Iris pigment epithelial cell (primary cell): ENCODE results near the gene STX18.
A peak's percentile ranks its signal among the peaks of the same experiment; 100 is the strongest.

Source experiments
- DNase-seq: peaks from one replicate; pipeline ENCODE4 v3.0.0-alpha.2; 2011; ENCODE audit warnings: low read depth

Gene STX18

GRCh38 chr4:4397441-4397819, 144.4 kb downstream of the STX18 start:
- no peak for DNase-seq

- DNase-seq, result peak; percentile 53
These were observed 145.0 kb downstream of the STX18 start for GRCh38 chr4:4396628-4397440.

DNA sequence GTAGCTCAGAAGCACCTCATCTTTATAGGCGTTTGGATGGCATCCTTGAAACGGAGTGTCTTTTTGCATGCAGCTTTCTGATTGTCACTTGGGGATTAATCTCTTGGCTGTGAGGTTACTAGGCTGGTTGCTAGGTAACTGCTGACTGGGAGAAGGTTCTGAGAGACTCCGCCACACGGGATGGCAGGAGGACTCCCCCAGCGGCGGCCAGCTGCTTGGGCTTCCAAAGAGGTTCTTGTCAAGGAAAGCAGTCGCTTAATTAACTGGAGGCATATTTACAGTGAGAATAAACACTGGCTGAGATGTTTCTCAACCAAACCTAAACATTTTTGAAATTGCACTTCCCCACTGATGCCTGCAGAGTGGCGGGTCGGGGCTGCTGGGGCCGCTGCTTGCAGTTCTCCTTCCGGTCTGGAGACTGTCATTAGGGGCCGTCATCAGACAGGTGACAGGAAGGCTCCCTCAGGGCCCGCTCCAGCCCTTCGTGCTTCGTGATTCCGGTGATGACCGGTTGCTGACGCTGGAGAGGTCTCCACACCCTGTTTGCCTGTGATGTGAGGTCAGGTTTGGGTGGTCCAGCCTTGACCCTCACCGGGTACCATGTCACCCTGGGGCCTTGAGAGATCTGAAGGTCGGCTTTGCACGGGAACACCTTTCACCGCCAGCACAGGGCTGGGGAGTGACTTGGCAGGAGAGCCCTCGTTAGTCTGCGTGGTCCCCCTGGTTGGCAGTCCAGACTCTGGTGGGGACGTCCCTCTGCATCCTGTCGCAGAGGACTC, 145.8 kb downstream of the STX18 start:
- DNase-seq, result peak; percentile 19

DNA sequence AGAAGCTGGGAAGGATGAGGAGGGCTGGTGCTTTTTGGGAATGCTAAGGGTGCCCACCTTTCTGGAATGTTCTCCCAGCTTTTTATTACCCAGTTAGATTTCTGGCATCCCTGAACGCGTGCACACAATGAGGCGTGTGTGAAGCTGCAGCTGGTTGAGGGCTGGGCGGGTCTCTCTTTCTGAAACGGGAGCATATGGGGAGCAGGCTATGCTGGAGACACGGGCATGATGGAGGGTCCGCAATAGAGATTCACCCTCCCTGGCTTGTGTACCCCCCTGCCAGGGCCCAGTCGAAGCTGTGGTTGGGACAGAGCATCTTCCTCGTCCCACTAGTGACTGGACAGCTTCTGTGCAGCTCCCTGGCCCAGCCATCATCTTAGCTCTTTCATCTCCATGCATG, 146.5 kb downstream of the STX18 start:
- DNase-seq, result no peak

DNA sequence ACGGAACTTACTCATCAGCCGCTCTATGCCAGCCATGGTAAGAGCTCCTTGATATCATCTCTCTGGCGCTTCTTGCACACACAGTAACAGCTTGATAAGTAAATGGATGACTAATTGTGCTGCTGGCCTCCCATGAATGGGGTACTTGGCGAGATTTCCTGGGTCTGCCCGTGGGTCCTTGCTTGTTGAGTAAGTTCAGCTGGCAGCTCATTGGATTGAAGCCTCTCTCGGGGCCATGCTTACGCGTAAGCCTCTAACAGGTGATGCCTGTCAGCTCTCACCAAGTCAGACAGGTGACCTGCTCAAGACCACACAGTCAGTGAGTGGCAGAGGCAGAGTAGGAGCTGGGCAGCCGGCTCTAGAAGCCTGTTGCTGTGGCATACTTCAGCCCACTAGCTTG, 147.2 kb downstream of the STX18 start:
- DNase-seq, result peak; percentile 28

DNA sequence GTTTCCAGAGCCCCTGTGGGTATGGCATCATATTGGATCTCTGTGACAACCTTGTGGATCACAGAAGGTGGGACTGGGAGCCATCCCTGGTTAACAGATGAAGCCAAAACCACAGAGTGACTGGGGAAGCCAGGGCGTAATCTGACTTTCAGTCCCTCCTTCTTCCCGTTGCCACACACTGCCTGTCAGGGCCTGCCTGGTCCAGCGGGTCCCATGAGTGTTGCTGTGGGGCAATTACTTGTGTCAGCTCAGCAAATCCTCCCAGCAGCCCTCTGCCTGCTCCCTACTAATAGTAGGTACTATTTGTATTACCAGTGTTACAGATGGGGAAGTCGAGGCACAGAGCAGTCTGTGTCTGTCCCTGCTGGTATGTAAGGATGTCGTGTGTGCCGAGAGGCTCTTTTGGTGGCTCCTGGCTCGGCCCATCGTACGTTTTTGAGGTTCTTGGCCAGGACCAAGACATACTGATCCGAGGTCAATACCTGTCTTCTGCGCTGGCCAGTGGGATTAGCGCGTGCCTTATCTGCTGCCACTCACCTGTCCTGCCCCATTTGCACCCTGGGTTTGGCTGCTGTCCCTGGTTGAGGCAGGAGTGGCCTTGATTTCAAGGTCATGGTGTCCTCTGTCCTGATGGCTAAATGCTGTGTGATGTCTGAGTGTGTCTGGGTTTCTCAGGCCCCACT, 149.2 kb downstream of the STX18 start:
- DNase-seq, result no peak

- DNase-seq, result no peak
These were observed 150.0 kb downstream of the STX18 start for GRCh38 chr4:4391866-4392265.

GRCh38 chr4:4390515-4391240, 151.2 kb downstream of the STX18 start:
- no peak for DNase-seq

DNA sequence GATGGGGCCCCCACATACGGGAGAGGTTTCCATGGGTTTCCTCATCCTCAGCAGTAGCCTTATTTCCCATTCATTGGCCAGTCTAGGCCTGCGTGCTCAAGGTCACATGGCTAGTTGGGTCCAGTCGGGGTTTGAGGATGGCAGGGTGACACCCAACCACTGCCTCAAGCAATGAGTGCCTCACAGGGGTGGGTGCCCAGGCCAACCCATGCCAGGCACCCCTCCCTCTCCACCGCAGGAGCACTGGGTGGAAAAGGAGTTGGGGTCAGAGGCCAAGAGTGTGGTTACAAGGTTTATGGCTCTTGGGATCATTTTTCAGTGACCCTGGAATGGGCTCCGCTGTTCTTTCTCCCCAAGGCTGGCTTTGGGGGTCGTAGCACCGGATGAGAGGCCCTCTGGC, 151.8 kb downstream of the STX18 start:
- DNase-seq, result no peak

- DNase-seq, result no peak
These were observed 152.8 kb downstream of the STX18 start for GRCh38 chr4:4388836-4389575.

DNA sequence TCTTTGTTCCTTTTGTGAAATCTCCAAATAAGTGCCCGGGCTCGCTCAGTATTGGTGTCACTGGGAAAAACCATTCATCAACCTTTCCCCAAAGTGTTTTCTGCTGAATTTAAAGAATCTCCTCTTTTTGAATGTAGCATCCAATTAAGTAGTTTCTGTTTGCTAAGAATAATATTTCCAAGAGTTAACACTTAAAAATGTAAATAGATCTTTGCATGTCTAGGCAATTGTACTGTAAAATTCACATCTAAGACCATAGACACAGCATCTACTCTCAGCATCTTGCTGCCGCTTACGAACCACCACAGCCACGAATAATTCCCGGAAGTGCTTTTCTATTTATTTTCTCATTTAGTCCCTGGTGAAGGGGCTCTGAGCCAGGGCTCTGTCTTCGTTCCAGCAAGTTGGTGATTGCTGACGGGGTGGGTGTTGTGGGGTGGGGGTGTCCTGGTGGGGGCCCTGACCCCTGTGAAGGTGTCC, 153.5 kb downstream of the STX18 start:
- no peak for DNase-seq

GRCh38 chr4:4387531-4388310, 154.1 kb downstream of the STX18 start:
- no peak for DNase-seq

DNA sequence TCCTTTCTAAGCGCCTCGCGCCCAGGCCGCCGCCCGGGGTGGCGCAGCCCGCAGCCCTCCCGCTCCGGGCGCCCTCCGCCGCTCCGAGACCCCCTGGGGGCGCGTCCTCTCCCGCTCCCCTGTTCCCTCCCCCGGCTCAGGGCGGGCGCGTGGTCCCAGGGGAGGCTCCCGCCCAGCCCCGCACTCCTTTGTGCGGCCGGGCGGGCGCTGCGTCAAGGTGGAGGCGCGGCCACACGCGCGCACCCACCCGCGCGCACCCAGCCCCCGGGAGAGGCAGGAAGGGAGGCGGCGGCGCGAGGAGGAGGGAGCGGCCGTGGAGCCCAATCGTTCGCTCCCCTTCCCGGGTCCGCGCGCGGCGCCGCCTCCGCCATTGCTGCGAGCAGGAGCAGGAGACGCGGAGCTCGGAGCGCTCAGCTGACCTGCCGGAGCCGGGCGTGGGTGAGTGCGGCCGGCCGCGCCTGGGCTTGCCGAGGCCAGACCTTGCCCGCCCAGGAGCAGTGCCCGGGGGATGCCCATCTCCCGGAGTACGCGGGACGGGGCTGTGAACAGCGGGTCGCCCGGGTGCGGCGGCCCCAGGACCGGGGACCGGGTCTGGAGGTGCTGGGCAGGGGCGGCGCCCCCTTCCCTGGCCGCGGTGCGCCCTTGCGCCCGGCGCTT, 155.0 kb downstream of the STX18 start, which contains the start of gene NSG1:
Gene NSG1 (plus strand): TSS at position 367 of the 657 bp plus-strand sequence. CDS start 528 bp downstream, outside the sequence.
- peak; percentile 41 for DNase-seq

- DNase-seq, result no peak
These were observed 155.5 kb downstream of the STX18 start for GRCh38 chr4:4386296-4386735.

DNA sequence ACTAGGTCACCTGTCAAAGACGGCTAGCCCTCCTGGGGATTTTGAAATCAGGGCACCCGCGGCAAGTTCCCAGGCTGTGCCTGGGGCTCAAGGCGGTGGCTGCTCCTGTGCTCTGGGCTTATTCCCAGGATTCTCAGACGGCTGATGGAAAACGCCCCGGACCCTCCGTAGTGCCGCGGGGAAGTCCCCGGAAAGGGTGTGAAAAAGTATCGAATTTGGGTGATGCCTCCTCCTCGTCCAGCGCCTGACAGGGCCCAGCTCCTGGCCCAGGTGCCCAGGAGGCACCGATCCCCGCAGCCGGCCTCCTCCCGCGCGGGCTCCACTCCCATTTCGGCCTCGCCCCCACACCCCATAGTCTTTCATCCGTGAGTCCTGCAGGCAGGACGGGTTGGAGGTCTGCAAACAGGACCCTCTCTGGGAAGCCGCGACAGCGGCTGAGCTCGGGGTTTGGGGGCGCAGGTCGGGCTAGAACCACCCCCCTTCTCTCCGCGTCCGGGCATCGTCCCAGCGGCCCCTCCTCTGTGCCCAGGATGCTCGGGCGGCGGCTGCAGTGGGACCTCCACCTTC, 156.0 kb downstream of the STX18 start:
- DNase-seq, result no peak

DNA sequence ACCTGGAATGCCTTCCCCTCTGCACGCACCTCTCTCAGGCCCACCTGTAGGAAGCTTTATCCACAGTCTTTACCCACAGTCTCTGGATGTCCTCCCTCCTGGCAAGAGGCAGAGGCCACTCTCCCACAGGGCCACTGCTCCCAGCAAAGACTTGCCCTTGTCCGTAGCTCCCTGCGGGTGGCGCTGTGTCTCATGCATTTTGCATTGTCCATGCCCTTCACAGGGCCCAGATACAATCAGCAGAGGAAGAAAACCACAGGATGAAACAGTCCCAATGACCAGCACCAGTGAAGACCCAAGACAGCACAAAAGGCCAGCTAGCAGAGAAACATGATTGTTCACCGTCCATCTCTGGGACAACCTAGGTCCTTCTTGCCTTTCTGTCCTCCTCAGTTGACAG, 157.0 kb downstream of the STX18 start:
- DNase-seq, result peak; percentile 27

GRCh38 chr4:4383085-4383484, 158.8 kb downstream of the STX18 start:
- no peak for DNase-seq

DNA sequence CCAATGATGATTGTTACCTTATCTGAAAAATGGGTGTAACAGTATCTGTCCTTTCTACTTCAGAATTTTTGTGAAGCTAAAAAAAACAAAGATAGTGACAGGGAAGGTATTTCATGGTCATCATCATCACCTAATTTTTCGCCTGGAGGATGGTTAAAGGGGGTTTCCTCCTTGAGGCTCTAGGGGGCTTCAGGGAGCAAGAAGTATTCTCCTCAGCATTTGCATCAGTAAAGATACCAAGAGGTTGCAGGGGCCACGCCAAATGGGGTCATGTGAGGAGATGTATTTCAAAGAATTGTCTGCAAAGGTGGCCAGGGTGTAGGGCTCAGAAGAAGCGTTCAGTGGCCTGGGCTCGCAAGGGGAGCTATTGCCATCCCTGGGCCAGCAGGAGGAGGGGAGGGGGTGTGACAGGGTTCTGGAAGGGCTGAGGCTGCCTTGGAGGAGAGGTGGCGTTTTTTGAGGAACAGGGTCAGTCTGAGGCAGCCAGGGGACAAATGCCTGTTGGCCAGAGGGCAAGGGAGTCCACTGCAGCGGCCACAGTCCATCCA, 162.2 kb downstream of the STX18 start:
- DNase-seq, result no peak
